CD14-positive monocyte (primary cell): ENCODE results near the gene APOL4. TPM values are rescaled to one million over a fixed set of nuclear protein-coding genes. Genes with fewer than 3 reads are reported as not detected.
A peak's percentile ranks its signal among the peaks of the same experiment; 100 is the strongest.

Source experiments
- DNase-seq, 3 donors: peaks; one replicate each; pipeline ENCODE4 v3.0.0-alpha.2; 2011 to 2022
- H2AFZ ChIP-seq: 2 replicates; pipeline ENCODE4 v1.6.0; 2012; ENCODE audit warnings: mild to moderate bottlenecking, low read depth, low read length, inconsistent platforms; ENCODE audit not compliant: insufficient read depth, poor library complexity, severe bottlenecking
- H3K27ac ChIP-seq, 2 donors: 1 replicate in 1 of 2; 2 replicates in 1 of 2; pipeline ENCODE4 v1.5.1; 2012 to 2013; ENCODE audit warnings: low read length in 2 of 2, control low read depth in 1 of 2, inconsistent platforms in 1 of 2, low read depth in 1 of 2, mild to moderate bottlenecking in 1 of 2
- H3K27me3 ChIP-seq, 2 donors: one replicate each; pipeline versions ENCODE4 v1.6.0 to v1.6.1; 2011 to 2013; ENCODE audit warnings: low read length in 2 of 2; ENCODE audit not compliant: control insufficient read depth in 2 of 2, insufficient read depth in 2 of 2
- H3K36me3 ChIP-seq, 2 donors: replicated peaks in 1 of 2; 1 replicate in 1 of 2; 2 replicates in 1 of 2; pipeline versions ENCODE4 v1.5.1 to v1.6.1; 2012 to 2013; ENCODE audit warnings: low read length in 2 of 2, control low read depth in 1 of 2, inconsistent platforms in 1 of 2, mild to moderate bottlenecking in 1 of 2; ENCODE audit not compliant: insufficient read depth in 2 of 2, control insufficient read depth in 1 of 2
- H3K4me1 ChIP-seq, 2 donors: 1 replicate in 1 of 2; 2 replicates in 1 of 2; pipeline versions ENCODE4 v1.5.1 to v1.6.1; 2012 to 2013; ENCODE audit warnings: low read length in 2 of 2, control low read depth in 1 of 2, inconsistent platforms in 1 of 2, mild to moderate bottlenecking in 1 of 2, moderate library complexity in 1 of 2; ENCODE audit not compliant: insufficient read depth in 2 of 2, control insufficient read depth in 1 of 2
- H3K4me2 ChIP-seq: replicated peaks from 2 replicates; pipeline ENCODE3; 2012; ENCODE audit warnings: low read length, moderate library complexity, mild to moderate bottlenecking; ENCODE audit not compliant: poor library complexity, severe bottlenecking; ENCODE audit errors: extremely low read depth
- H3K4me3 ChIP-seq, 3 experiments: fragments of 200-600 bp in 1 of 3; sonication (generic) in 1 of 3; replicated peaks in 1 of 3; 1 replicate in 2 of 3; 2 replicates in 1 of 3; pipeline ENCODE4 v1.5.1; 2011 to 2013; ENCODE audit warnings: low read length in 3 of 3, mild to moderate bottlenecking in 3 of 3, control low read depth in 2 of 3, low read depth in 2 of 3, inconsistent platforms in 1 of 3, moderate library complexity in 1 of 3
- H3K79me2 ChIP-seq: 2 replicates; pipeline ENCODE4 v1.6.0; 2012; ENCODE audit warnings: mild to moderate bottlenecking, control low read depth, inconsistent platforms, low read length, moderate library complexity; ENCODE audit not compliant: insufficient read depth
- H3K9ac ChIP-seq: 2 replicates; pipeline ENCODE4 v1.6.0; 2017; ENCODE audit warnings: low read length, mild to moderate bottlenecking; ENCODE audit not compliant: insufficient read depth, poor library complexity, severe bottlenecking
- H3K9me3 ChIP-seq, 2 donors: replicated peaks in 1 of 2; 1 replicate in 1 of 2; 2 replicates in 1 of 2; pipeline versions ENCODE4 v1.5.1 to v1.6.1; 2012 to 2013; ENCODE audit warnings: low read length in 2 of 2, control low read depth in 1 of 2; ENCODE audit not compliant: control insufficient read depth in 1 of 2, insufficient read depth in 1 of 2
- H4K20me1 ChIP-seq: 2 replicates; pipeline ENCODE4 v1.6.0; 2012; ENCODE audit warnings: mild to moderate bottlenecking, low read length, control low read depth, moderate library complexity; ENCODE audit not compliant: insufficient read depth
- H3K27ac Mint-ChIP-seq, 7 donors: one replicate each; pipeline ENCODE4 v1.8.0; 2020; ENCODE audit warnings: mild to moderate bottlenecking in 7 of 7, mixed read lengths in 7 of 7, moderate library complexity in 6 of 7, inconsistent platforms in 2 of 7
- H3K27me3 Mint-ChIP-seq, 3 donors: one replicate each; pipeline ENCODE4 v1.8.0; 2021 to 2022; ENCODE audit warnings: low read depth in 3 of 3, mild to moderate bottlenecking in 3 of 3, mixed read lengths in 3 of 3, moderate library complexity in 3 of 3, inconsistent platforms in 1 of 3
- H3K36me3 Mint-ChIP-seq, 2 donors: one replicate each; pipeline ENCODE4 v1.8.0; 2020; ENCODE audit warnings: mixed read lengths in 2 of 2, inconsistent platforms in 1 of 2, mild to moderate bottlenecking in 1 of 2
- H3K4me1 Mint-ChIP-seq: one replicate; pipeline ENCODE4 v1.8.0; 2020; ENCODE audit warnings: mild to moderate bottlenecking, mixed read lengths
- H3K4me3 Mint-ChIP-seq, 2 donors: one replicate each; pipeline ENCODE4 v1.8.0; 2020; ENCODE audit warnings: mild to moderate bottlenecking in 2 of 2, mixed read lengths in 2 of 2, moderate library complexity in 1 of 2
- H3K9me3 Mint-ChIP-seq, 7 donors: one replicate each; pipeline ENCODE4 v1.8.0; 2020 to 2022; ENCODE audit warnings: mixed read lengths in 7 of 7, mild to moderate bottlenecking in 6 of 7, moderate library complexity in 6 of 7, inconsistent platforms in 2 of 7
- WGBS: methylation state at CpG from one replicate; pipeline ENCODE4 v1.1.5; 2013; ENCODE audit warnings: missing lambda C conversion rate; ENCODE audit not compliant: insufficient coverage; 5-methylcytosine and 5-hydroxymethylcytosine counted together
- intact Hi-C, 2 donors: fragments of 100-400 bp; cut with micrococcal nuclease; formaldehyde crosslinking; loops; one replicate each; pipeline versions ENCODE4 v1.15.0 to v1.15.1; 2023
- polyA plus RNA-seq, 3 donors: library from polyadenylated mRNA; depleted of rRNA in 1 of 3; unstranded in 2 of 3; stranded (reverse) in 1 of 3; fragments of 300-500 nt in 2 of 3; fragments of >200 nt in 1 of 3; fragmentation: Illumina TruSeq in 2 of 3; gene quantifications; 1 replicate in 2 of 3; 2 replicates in 1 of 3; pipeline ENCODE4 v1.2.3, GENCODE V29; 2012 to 2021
- TF ChIP-seq, protein P1 (sequence below): fragments of 200-600 bp; IDR thresholded peaks from one replicate; pipeline ENCODE4 v1.8.0; 2022; ENCODE audit warnings: antibody characterized with exemption, mild to moderate bottlenecking

APOL4 gene
- polyA plus RNA-seq, 3 donors = 0.51 to 1.4 (median 0.71) TPM

DNA sequence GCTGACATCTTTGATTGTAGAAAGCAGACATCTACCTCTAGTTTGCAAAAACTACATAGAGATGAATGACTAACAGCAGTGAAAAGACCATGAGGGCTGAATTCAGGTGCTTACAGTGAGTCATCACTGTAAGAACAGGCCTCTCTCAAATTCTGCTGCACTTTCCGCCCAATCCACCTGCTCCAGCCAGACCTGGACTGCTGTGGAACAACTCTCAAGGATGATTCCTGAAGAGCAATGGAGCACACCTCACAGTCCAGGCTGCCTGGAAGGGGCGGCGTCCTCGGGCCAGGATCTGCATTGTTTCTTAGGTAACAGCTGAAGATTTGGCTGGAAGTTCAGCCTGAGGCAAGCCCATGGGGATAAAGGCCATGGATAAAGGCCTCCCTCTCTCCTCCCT lies 22.6 kb upstream of the APOL4 start:
- Mint-ChIP-seq H3K4me3 (no peak overlapping the region), H3K4me1 (peaks cover 9% of the 10 kb centered on the region), H3K36me3 (peaks cover 40 to 44% of the 10 kb centered on the region in 2 donors), H3K9me3 (no peaks in the 10 kb centered on the region), H3K27ac (peak overlapping the region in 3 of 7 donors; percentile 1 to 48 (median 47)), H3K27me3 (peaks cover 3 to 6% (median 3%) of the 10 kb centered on the region in 3 donors)
- H4K20me1 ChIP-seq = peaks cover 4% of the 10 kb centered on the region
- peaks cover 0 to under 1% of the 10 kb centered on the region in 2 donors for H3K4me1 ChIP-seq
- no peaks in the 10 kb centered on the region for H3K79me2 ChIP-seq
- intact Hi-C loops = no loop called here
- H3K4me3 ChIP-seq = no peak overlapping the region
- no peak overlapping the region for H3K27ac ChIP-seq
- H3K9ac ChIP-seq = no peak overlapping the region
- WGBS = 100% methylated on average over 1 of the region's 4 CpGs
- TF ChIP-seq, protein P1, sequence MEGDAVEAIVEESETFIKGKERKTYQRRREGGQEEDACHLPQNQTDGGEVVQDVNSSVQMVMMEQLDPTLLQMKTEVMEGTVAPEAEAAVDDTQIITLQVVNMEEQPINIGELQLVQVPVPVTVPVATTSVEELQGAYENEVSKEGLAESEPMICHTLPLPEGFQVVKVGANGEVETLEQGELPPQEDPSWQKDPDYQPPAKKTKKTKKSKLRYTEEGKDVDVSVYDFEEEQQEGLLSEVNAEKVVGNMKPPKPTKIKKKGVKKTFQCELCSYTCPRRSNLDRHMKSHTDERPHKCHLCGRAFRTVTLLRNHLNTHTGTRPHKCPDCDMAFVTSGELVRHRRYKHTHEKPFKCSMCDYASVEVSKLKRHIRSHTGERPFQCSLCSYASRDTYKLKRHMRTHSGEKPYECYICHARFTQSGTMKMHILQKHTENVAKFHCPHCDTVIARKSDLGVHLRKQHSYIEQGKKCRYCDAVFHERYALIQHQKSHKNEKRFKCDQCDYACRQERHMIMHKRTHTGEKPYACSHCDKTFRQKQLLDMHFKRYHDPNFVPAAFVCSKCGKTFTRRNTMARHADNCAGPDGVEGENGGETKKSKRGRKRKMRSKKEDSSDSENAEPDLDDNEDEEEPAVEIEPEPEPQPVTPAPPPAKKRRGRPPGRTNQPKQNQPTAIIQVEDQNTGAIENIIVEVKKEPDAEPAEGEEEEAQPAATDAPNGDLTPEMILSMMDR = no peak
- H2AFZ ChIP-seq = no peak overlapping the region
- peaks cover 14 to 33% of the 10 kb centered on the region in 2 donors for H3K36me3 ChIP-seq
- H3K9me3 ChIP-seq = no peaks in the 10 kb centered on the region
- H3K27me3 ChIP-seq = no peaks in the 10 kb centered on the region
- no peak for DNase-seq
- H3K4me2 ChIP-seq = no peak overlapping the region

DNA sequence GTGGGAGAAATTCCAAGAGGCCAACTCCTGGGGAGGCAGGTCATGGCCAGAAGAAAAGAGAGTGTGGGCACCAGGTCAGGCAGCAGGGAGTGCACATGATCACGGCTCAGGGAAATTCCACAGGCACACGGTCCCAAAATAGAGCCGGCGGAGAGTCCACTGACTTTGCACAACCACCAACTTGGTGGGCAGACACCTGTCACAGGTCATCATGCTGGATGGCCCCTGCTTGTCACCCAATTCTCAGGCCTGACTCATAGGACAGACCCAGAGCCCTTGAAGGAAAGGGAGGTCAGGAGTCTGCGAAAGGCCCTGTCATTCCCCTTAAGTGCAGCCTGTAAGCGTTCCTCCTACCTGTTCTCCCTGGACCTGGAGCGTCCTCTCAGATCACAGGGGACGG lies 21.9 kb upstream of the APOL4 start:
- Mint-ChIP-seq H3K4me1 (peaks cover 15% of the 10 kb centered on the region), H3K4me3 (no peak overlapping the region), H3K27ac (no peak overlapping the region), H3K27me3 (peaks cover 3 to 6% (median 4%) of the 10 kb centered on the region in 3 donors), H3K36me3 (peaks cover 32 to 37% of the 10 kb centered on the region in 2 donors), H3K9me3 (peaks cover 0 to 2% (median 0%) of the 10 kb centered on the region in 7 donors)
- H3K9me3 ChIP-seq = no peaks in the 10 kb centered on the region
- intact Hi-C loops = no loop called here
- WGBS = 100% methylated on average over 4 of the region's 8 CpGs
- no peak overlapping the region for H2AFZ ChIP-seq
- peaks cover 0 to 7% of the 10 kb centered on the region in 2 donors for H3K4me1 ChIP-seq
- H3K27ac ChIP-seq = no peak overlapping the region
- H3K36me3 ChIP-seq = peaks cover 10 to 25% of the 10 kb centered on the region in 2 donors
- H3K79me2 ChIP-seq = no peaks in the 10 kb centered on the region
- TF ChIP-seq, protein P1 = no peak
- no peak overlapping the region for H3K9ac ChIP-seq
- no peak overlapping the region for H3K4me3 ChIP-seq
- H3K27me3 ChIP-seq = no peaks in the 10 kb centered on the region
- H3K4me2 ChIP-seq = no peak overlapping the region
- no peak for DNase-seq
- H4K20me1 ChIP-seq = peaks cover 4% of the 10 kb centered on the region
